AG04449 (cell line): Measurements from ENCODE around the gene SORCS1.

Source experiments
- CTCF ChIA-PET: fragments of 350-600 bp; formaldehyde crosslinking; extraction: SDS; loops from one replicate; lab custom pipeline; 2021; ENCODE audit warnings: antibody characterized with exemption; lab: Yijun Ruan, JAX
- POLR2A ChIA-PET: fragments of 400-600, 350-600 bp; formaldehyde crosslinking; extraction: SDS; loops from one replicate; lab custom pipeline; 2020; ENCODE audit warnings: antibody characterized with exemption, inconsistent platforms; lab: Yijun Ruan, JAX
- DNase-seq: peaks from one replicate; pipeline ENCODE4 v3.0.0-alpha.2; 2010; ENCODE audit warnings: low read depth, low spot score
- H3K4me3 ChIP-seq: 2 replicates; pipeline ENCODE4 v1.5.1; 2011; ENCODE audit warnings: low read depth, mild to moderate bottlenecking, control low read depth, low read length
- TF ChIP-seq, protein P1 (sequence below): IDR thresholded peaks from one replicate; pipeline ENCODE4 v1.5.1; 2011; ENCODE audit warnings: mild to moderate bottlenecking, moderate library complexity, low read length, control low read depth, inconsistent platforms; ENCODE audit not compliant: insufficient read depth; ENCODE audit errors: missing control alignments

Gene SORCS1

DNA sequence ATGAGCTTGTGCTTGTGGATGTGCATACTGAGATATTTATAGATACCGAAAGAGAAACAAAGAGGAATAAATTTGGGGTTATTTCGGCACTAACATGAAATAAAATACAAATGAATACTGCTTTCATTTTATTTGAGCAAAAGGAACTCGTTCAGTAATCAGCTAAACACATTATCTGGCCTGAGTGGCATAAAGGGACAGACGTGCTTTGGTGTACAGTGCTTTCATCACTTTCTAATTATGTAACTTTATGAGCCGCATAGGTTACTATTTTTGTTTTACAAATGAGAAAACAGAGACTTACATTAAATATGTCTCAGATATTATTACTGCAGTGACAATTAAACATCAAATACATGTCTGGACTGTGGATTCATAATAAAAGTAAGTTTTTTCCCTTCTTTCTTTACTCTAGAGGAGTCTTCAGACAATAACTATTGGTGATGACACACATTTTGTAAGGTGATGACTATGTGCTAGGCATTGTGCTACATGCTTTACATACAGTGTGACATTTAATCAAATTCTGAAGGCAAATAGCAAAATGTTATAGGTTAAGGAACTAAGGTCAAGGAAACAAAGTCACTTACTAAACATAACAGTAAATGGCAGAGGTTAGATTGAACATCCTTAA is 503.3 kb downstream of the SORCS1 start:
- ChIA-PET CTCF (no interaction called here), POLR2A (no interaction called here)
- no peak for DNase-seq
- TF ChIP-seq, protein P1, sequence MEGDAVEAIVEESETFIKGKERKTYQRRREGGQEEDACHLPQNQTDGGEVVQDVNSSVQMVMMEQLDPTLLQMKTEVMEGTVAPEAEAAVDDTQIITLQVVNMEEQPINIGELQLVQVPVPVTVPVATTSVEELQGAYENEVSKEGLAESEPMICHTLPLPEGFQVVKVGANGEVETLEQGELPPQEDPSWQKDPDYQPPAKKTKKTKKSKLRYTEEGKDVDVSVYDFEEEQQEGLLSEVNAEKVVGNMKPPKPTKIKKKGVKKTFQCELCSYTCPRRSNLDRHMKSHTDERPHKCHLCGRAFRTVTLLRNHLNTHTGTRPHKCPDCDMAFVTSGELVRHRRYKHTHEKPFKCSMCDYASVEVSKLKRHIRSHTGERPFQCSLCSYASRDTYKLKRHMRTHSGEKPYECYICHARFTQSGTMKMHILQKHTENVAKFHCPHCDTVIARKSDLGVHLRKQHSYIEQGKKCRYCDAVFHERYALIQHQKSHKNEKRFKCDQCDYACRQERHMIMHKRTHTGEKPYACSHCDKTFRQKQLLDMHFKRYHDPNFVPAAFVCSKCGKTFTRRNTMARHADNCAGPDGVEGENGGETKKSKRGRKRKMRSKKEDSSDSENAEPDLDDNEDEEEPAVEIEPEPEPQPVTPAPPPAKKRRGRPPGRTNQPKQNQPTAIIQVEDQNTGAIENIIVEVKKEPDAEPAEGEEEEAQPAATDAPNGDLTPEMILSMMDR = no peak
- H3K4me3 ChIP-seq = no peak overlapping the region

DNA sequence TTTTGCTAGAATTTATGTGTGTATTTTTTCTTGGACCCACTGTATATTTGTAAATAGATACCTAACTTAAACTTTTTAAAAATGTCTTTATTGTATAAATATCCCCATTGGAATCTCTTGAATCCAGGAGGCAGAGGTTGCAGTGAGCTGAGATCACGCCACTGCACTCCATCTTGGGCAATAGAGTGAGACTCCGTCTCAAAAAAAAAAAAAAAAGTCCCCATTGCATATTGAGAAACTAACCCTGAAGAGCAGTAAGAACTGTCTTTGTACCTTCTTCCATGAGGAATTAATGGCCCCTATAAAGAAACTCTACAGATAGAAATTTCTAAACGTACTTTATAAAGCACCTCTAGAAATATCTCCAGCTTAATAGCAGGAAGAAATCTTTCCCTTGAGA is 504.0 kb downstream of the SORCS1 start:
- no peak for DNase-seq
- no peak overlapping the region for H3K4me3 ChIP-seq
- TF ChIP-seq, protein P1 = no peak
- ChIA-PET POLR2A (no interaction called here), CTCF (no interaction called here)

DNA sequence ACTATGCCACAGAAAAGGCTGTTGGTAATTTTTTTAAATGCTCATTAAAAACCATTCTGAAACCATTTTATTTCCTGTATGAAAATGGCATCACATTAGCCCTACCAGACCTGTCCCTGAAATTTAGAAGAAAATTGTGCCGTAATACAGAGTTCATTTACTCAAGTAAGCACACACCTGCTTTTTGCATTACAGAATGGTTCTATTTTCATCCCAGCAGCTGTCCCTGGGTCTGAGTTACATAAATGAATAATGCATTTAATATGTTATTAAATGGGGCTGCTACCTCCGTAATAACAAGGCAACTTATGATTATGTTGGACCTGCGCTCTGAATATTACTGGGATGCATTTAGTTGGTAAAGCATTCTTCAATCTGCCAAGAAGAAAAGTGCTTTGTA is 508.9 kb downstream of the SORCS1 start:
- DNase-seq = no peak
- ChIA-PET POLR2A (no interaction called here), CTCF (no interaction called here)
- no peak overlapping the region for H3K4me3 ChIP-seq
- TF ChIP-seq, protein P1 = no peak

DNA sequence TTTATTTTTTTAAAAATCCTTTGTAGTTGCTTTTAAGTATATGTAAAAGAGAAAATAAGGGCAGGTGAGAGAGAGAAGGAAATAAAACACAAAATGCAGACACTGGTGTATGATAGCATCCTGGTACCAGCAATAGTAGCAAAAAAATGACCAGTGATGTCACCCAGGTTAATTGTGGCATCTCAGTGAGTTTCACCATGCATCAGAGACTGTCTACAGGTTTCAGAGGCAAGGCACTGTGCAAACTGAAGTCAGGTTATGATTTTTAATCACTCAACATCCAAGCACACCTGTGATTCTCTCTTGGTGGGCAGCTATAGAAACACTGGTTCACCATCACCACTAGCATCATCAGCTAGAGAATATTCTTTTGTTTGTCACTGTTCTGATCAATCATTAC is 509.3 kb downstream of the SORCS1 start:
- ChIA-PET CTCF (no interaction called here), POLR2A (no interaction called here)
- no peak for DNase-seq
- no peak overlapping the region for H3K4me3 ChIP-seq
- TF ChIP-seq, protein P1 = no peak

DNA sequence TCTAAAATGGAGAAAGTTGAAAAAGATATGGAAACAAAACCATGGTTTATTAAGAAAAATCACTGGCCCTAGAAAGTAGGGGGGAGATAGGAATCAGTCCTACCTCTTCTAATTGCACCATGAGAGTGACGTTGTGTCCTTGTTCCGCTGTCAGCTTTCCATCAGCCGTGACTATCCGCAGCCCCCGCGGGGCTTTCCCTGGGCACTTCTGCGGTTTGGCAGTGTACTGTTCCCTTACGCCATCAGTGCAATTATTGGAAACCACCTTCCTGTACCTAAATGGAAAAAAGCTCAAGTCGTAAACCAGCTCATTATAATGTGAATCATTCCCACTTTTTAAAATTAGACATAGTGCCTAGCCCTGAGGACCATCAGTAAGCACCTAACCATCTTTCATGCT is 512.2 kb downstream of the SORCS1 start:
- CTCF ChIA-PET = no interaction called here
- H3K4me3 ChIP-seq = no peak overlapping the region
- no peak for DNase-seq
- TF ChIP-seq, protein P1 = no peak
- POLR2A ChIA-PET = no interaction called here

DNA sequence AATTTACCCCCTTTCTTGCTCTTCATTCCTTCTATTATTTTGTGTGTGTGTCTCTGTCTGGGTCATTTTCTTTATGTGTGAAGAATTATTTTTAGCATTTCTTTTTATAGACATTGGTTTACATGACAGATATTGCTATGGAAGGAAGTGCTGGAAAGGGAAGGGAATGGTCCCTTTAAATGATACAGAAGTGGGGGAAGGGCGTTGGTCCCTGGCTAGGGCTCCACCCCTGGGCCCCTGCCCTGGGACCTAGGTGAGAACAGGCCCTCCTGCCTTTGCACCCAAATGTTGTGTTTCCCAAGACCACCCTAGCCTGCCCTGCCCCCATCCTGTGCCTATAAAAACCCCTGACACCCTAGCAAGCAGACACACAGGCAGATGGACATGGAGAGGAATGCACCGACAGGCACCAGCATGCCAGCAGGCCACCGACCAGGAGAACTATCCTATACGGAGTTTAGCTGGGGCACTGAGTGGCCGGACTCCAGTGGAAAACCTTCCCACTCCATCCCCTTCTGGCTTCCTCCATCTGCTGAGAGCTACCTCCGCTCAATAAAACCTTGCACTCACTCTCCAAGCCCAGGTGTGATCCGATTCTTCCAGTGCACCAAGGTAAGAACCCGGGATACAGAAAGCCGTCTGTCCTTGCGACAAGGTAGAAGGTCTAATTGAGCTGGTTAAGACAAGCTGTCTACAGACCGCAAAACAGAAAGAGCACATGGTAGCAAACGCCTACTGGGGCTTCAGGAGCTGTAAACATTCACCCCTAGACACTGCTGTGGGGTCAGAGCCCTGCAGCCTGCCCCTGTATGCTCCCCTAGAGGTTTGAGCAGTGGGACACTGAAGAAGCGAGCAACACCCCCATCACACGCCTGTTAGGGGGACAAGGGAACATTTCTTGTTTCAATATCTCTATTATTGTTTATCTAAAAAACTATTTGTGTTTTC is 515.7 kb downstream of the SORCS1 start:
- ChIA-PET CTCF (no interaction called here), POLR2A (no interaction called here)
- H3K4me3 ChIP-seq = no peak overlapping the region
- DNase-seq = no peak
- TF ChIP-seq, protein P1 = no peak
